Lower leg skin (tissue), 4 donors: Measurements from ENCODE around the gene GPATCH1. TPM values are rescaled to one million over a fixed set of nuclear protein-coding genes. Genes with fewer than 3 reads are reported as not detected.
A peak's percentile ranks its signal among the peaks of the same experiment; 100 is the strongest.
"Not testable (repeated sequence)": the region's sequence is repeated elsewhere in the genome, so short reads cannot be mapped to it uniquely, and the experiment has no call there.

Experiments
- DNase-seq, 2 donors: peaks; one replicate each; pipeline ENCODE4 v3.0.0-alpha.2; 2019; ENCODE audit warnings: low spot score in 2 of 2
- H3K4me3 ChIP-seq: fragments of 200-600 bp; sonication (generic); 2 replicates; pipeline ENCODE4 v1.5.1; 2017; ENCODE audit warnings: mild to moderate bottlenecking, low read depth; ENCODE audit not compliant: poor library complexity, severe bottlenecking
- CTCF ChIP-seq, 3 donors: fragments of 450-650 bp; IDR thresholded peaks; one replicate each; pipeline ENCODE4 v1.5.1; 2016; ENCODE audit warnings: antibody characterized with exemption in 3 of 3, mild to moderate bottlenecking in 3 of 3, moderate library complexity in 2 of 3
- POLR2A ChIP-seq, 2 donors: fragments of 450-650 bp; IDR thresholded peaks; one replicate each; pipeline ENCODE4 v1.6.1; 2016 to 2017; ENCODE audit warnings: antibody characterized with exemption in 2 of 2, mild to moderate bottlenecking in 1 of 2, moderate library complexity in 1 of 2
- WGBS, 2 donors: methylation state at CpG; one replicate each; pipeline ENCODE4 v1.1.5; 2018; 5-methylcytosine and 5-hydroxymethylcytosine counted together
- intact Hi-C: fragments of 100-400 bp; cut with DNase I; formaldehyde crosslinking; loops from one replicate; pipeline ENCODE4 v1.15.0; 2023; ENCODE audit warnings: low total_unique reads
- total RNA-seq, 4 donors: library from RNA; depleted of rRNA; stranded (reverse); fragments of >200 nt; gene quantifications; one replicate each; pipeline ENCODE4 v1.1.0, GENCODE V29; 2016

The GPATCH1 gene
- total RNA-seq, 4 donors from 2014 or later: 7.0 to 14.6 (median 8.7) TPM

- 87 to 90% methylated on average over 4 of the region's 4 CpGs for WGBS, 2 donors
- TF ChIP-seq POLR2A (IDR thresholded peaks at IDR 0.05): no peak
- TF ChIP-seq CTCF (IDR thresholded peaks at IDR 0.05): no peak
- no peak for DNase-seq
- no peak overlapping the region for H3K4me3 ChIP-seq
- intact Hi-C loops: no loop called here
Measured at GRCh38 chr19:33114312-33114711, 33.3 kb downstream of the GPATCH1 start.

DNA sequence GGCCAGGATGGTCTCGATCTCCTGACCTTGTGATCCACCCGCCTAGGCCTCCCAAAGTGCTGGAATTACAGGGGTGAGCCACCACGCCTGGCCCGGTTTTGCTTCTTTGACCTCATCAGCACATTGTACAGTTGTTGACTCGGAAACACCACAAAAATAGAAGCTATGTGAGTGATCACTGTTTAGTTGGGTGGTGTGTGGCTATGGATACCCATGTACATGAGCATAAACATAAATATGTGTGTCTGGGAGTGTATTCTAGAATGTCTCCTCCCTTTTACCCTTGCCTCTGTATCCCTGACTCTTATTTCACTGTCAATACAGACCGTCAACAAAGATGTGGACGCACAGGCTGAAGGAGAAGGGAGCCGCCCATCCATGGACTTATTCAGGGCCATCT, 36.5 kb downstream of the GPATCH1 start:
- H3K4me3 ChIP-seq: no peak overlapping the region
- 84 to 87% methylated on average over 8 of the region's 8 CpGs for WGBS, 2 donors
- no peak for DNase-seq
- intact Hi-C loops: no loop called here
- TF ChIP-seq CTCF (IDR thresholded peaks at IDR 0.05): no peak
- no peak for TF ChIP-seq POLR2A (IDR thresholded peaks at IDR 0.05)

DNA sequence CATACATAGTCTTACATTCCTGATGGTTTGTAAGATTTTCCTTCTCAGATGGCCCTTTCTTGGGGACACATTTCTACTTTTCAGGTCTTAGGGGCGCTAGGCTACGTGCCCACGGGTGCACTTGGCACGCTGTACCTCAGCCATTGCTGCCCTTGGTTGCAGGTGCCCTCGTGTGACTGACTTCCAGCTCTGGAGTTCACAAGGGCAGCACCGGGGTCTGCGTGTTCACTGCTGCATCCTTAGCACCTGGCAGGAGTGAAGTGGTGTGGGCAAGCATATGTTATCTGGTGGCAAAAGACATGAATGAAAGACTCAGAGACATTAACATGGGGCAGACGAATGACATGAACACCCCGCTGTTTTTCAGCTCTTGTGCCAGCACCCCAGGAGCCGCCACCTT, 37.7 kb downstream of the GPATCH1 start:
- intact Hi-C loops: no loop called here
- no peak for DNase-seq
- no peak for TF ChIP-seq CTCF (IDR thresholded peaks at IDR 0.05)
- no peak for TF ChIP-seq POLR2A (IDR thresholded peaks at IDR 0.05)

GRCh38 chr19:33124207-33125098, 43.5 kb downstream of the GPATCH1 start:
- TF ChIP-seq POLR2A (IDR thresholded peaks at IDR 0.05): no peak
- TF ChIP-seq CTCF (IDR thresholded peaks at IDR 0.05): no peak
- DNase-seq: no peak
- no peak overlapping the region for H3K4me3 ChIP-seq
- 82 to 86% methylated on average over 10 of the region's 10 CpGs for WGBS, 2 donors
- intact Hi-C loops: no loop called here

More for the DNA sequence above, 37.7 kb downstream of the GPATCH1 start:
- 93 to 95% methylated on average over 10 of the region's 10 CpGs for WGBS, 2 donors
- H3K4me3 ChIP-seq: no peak overlapping the region

DNA sequence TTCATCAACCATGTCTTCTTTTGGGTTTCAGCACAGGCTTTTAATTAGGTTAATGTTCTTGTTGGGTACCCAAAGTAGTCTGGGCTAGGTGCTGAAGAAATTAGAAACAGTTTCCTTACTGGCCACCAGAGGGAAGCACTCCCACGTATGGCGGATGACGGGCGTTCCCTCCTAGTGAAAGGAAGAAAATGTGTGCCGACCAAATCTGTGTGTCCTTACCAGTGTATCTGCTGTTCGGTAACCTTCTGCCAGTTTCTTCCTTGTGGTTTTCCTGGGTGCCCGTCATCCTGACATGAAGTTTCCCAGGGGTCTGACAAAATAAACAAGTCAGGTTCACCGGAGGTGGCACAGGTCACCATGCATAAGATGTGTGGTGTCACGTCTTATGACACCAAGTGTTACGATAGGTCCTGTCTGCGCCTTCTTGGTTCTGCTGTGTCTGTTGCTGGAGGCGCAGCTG, 45.0 kb downstream of the GPATCH1 start:
- no peak overlapping the region for H3K4me3 ChIP-seq
- intact Hi-C loops: no loop called here
- DNase-seq: peak in 1 of 2 donors; percentile 21
- TF ChIP-seq POLR2A (IDR thresholded peaks at IDR 0.05): no peak
- TF ChIP-seq CTCF (IDR thresholded peaks at IDR 0.05): no peak
- WGBS, 2 donors: 41% methylated on average over 12 of the region's 12 CpGs

GRCh38 chr19:33126712-33127111, 45.7 kb downstream of the GPATCH1 start:
- WGBS, 2 donors: 94 to 97% methylated on average over 8 of the region's 8 CpGs
- H3K4me3 ChIP-seq, intact Hi-C loops, DNase-seq: not testable (repeated sequence)
